GM08714 (cell line): ENCODE results near the gene HES3.

Source experiments
- H3K4me3 ChIP-seq: fragments of 200-500 bp; sonication (Bioruptor generic); 2 replicates; pipeline ENCODE4 v1.5.1; 2014; ENCODE audit warnings: mild to moderate bottlenecking, low read length, inconsistent platforms
- ZNF274 ChIP-seq: IDR thresholded peaks from 2 replicates; pipeline ENCODE4 v1.6.1; 2012; ENCODE audit warnings: mild to moderate bottlenecking, low read depth, low read length

The HES3 gene

GRCh38 chr1:6259491-6260362 lies 15.7 kb downstream of the HES3 start:
- no peak overlapping the region for H3K4me3 ChIP-seq
- no peak for TF ChIP-seq ZNF274

GRCh38 chr1:6260433-6260934 lies 16.5 kb downstream of the HES3 start:
- peak overlapping the region; percentile 52; the same call in 1 of the 2 replicates for H3K4me3 ChIP-seq
- TF ChIP-seq ZNF274: no peak

GRCh38 chr1:6260961-6261614 lies 17.1 kb downstream of the HES3 start, which contains the start of gene GPR153:
Gene GPR153 (minus strand): TSS chr1:6261098. CDS start chr1:6254905, 6,193 bp downstream.
- TF ChIP-seq ZNF274: no peak
- peak within 1 kb of the TSS; percentile 52; the same call in 1 of the 2 replicates for H3K4me3 ChIP-seq

- TF ChIP-seq ZNF274: no peak
- H3K4me3 ChIP-seq: no peak overlapping the region
These were observed 17.6 kb downstream of the HES3 start for GRCh38 chr1:6261615-6261995.

- no peak overlapping the region for H3K4me3 ChIP-seq
- no peak for TF ChIP-seq ZNF274
These were observed 18.8 kb downstream of the HES3 start for GRCh38 chr1:6262555-6263420.

DNA sequence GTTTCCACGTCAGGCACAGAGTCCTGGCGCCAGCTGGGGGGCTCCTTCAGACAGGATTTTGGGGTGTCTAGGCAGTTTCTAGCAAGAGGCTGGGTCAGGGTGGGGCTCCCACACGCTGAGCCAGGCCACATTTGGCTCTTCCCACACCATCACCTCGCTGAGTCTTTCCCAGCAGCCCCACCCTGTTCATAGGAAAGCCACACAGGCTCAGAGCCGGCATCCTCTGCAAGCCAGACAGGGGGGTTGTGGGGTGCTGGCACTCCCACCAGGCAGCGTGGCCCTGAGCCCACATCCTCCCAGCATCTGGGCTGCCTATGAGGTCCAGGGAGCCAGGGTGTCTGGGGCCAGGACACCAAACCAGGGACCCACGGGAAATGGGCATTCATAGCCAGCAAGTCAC lies 19.7 kb downstream of the HES3 start:
- no peak overlapping the region for H3K4me3 ChIP-seq
- TF ChIP-seq ZNF274: no peak

- H3K4me3 ChIP-seq: no peak overlapping the region
- no peak for TF ChIP-seq ZNF274
These were observed 21.2 kb downstream of the HES3 start for GRCh38 chr1:6265151-6265550.

- no peak overlapping the region for H3K4me3 ChIP-seq
- TF ChIP-seq ZNF274: no peak
These were observed 22.7 kb downstream of the HES3 start for GRCh38 chr1:6266641-6267040.

DNA sequence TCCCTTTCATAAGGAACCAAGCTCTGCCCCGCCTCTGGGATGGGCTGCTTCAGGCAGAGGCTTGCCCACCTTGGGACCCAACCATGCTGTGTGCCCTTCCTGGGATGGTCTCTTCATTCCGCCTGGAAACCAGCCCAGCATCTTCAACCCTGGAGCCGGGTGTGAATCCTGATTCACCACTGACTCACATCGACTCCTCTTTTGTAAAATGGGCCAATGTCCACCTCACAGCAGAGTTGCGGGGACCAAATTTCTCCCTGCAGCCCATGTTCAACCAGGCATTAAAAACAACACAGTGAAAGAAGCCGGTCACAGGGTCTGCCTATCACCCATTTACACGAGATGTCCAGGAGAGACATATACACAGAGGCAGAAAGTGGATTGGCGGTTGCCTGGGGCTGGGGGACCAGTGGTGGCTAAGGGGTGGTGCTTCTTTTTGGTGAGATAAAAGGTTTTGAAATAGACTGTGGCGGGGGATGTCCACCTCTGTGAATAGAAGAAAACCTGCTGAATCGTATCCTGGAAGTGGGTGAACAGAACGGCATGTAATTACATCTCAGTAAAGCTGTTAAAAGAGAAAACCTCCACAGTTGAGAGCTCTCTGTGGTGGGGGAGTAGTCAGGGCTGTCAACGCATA lies 23.8 kb downstream of the HES3 start:
- no peak for TF ChIP-seq ZNF274
- no peak overlapping the region for H3K4me3 ChIP-seq

DNA sequence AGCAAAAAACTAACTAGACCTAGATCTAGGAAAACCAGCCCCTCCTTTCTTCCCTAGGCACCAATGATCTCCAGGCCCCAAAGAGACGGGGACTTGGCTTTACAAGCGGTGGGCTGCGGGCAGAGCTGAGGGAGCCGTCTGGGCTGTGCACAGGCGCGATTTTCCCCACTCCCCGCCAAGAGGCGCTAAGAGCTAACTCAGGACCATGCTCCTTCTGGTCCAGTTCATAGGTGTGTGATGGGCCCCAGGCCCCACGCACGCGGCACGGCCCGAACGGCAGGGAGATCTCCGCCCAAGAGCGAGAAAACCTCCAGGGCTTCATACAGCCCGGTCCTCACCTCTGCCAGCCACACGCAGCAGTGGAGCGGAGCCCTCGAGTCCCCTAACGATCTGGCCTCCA lies 24.4 kb downstream of the HES3 start:
- H3K4me3 ChIP-seq: no peak overlapping the region
- no peak for TF ChIP-seq ZNF274

DNA sequence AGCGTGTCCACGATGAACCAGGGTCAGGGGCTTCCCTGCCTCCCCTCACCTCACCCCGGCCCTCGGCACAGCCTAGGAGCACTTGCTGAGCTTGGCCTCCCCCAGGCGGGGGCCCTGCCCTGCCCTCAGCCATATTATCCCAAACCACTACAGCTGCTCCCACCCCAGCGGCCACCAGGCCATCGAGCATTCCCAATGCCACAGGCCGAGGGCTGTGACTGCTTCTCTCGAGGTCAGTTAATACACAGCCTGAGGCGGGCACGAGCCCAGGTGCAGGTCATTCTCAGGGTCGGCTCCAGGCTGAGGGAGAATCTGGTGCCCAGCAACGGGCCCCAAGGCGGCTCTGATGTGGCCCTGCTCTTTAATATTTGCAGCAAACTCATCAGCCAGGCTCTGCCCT lies 25.3 kb downstream of the HES3 start:
- H3K4me3 ChIP-seq: no peak overlapping the region
- no peak for TF ChIP-seq ZNF274

DNA sequence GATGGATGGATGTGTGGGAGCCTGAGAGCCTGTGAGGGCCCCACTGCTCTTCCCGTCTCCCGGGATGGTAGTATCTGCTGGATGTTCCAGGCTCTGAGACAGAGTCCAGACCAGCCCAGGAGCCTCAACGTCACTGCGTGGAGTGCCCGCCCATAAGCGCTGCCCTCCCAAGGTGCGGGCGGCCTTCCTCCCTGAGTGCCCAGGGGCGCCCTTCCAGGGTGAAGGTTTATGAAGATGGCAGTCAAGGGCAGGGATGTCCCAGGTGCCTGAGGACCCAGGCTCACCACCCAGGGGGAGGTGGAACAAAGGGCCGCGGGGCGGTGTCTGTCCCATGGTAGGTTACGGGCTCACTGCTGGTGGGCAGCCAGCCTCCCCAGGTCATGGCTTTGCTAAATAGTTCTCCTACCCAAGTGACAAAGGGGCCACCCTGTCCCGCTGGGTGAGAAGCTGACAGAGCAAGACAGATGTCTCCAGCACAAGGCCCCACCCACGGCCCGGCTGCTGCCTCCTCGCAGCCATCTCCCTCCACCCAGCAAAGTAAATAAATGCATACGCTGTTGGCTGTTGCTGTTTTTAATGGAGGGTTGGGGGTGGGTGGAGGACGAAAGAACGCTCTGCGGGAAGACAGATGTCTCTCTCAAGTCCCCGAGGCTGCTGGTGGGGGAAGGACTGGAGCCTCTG lies 25.9 kb downstream of the HES3 start:
- no peak for TF ChIP-seq ZNF274
- H3K4me3 ChIP-seq: no peak overlapping the region

DNA sequence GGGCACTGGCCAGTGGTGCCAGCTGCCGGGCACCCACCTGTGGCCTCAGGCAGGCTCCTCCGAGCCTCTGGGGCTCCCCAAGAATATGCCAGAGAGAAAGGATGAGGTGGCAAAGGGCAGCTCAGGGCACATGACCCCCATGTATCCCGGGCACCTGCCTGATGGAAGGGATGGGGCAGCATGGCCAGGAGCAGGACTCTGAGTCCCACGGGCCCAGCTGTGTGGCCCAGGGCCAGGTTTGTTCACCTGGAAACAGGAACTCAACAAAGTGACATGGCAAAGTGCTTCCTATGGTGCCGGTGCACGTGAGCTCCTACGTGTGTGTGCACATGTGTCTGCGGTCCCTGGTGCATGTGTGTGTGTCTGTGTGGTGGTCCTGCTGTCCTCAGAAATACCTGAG lies 26.4 kb downstream of the HES3 start:
- H3K4me3 ChIP-seq: no peak overlapping the region
- no peak for TF ChIP-seq ZNF274
